PC-3 (cell line): ENCODE measurements around the gene CCDC90B.
"Not testable (repeated sequence)": the region's sequence is repeated elsewhere in the genome, so short reads cannot be mapped to it uniquely, and the experiment has no call there.

ENCODE experiments used
- CTCF ChIP-seq: fragments of 300-600 bp; sonication (generic); conservative IDR thresholded peaks from 2 replicates; pipeline ENCODE4 v1.5.1; 2017; ENCODE audit warnings: antibody characterized with exemption, low read depth, mild to moderate bottlenecking, low read length
- EZH2 ChIP-seq: fragments of 300-600 bp; sonication (generic); IDR thresholded peaks from one replicate; pipeline ENCODE4 v1.6.1; 2017; ENCODE audit warnings: antibody characterized with exemption, mild to moderate bottlenecking, low read length; ENCODE audit not compliant: unreplicated experiment

- TF ChIP-seq CTCF, EZH2: not testable (repeated sequence)
Measured at GRCh38 chr11:83316143-83316896, 30.2 kb upstream of the CCDC90B start.
